ENCODE results near the gene DSCAML1.

DSCAML1 gene

GRCh38 chr11:117629891-117630538, 167.0 kb downstream of the DSCAML1 start:
- Histone ChIP-seq H3K4me1 (no peaks in the 10 kb centered on the region), H3K4me3 (no peak overlapping the region), H3K27me3 (ENCODE audit: low read depth) (peaks cover 22% of the 10 kb centered on the region), H3K36me3 (replicated peaks) (no peaks in the 10 kb centered on the region), H3K9me3 (no peaks in the 10 kb centered on the region)
- DNase-seq (ENCODE audit: low spot score in 2 of 2) = no peak
- in situ Hi-C loops (cut with MboI; ENCODE audit: low sequenced_read_pairs) = no loop called here

GRCh38 chr11:117629146-117629545, 167.9 kb downstream of the DSCAML1 start:
- H3K9me3 ChIP-seq = no peaks in the 10 kb centered on the region
- no peaks in the 10 kb centered on the region for H3K4me1 ChIP-seq
- no peak for DNase-seq (ENCODE audit: low spot score in 2 of 2)
- H3K27me3 ChIP-seq (ENCODE audit: low read depth) = peaks cover 20% of the 10 kb centered on the region
- no peaks in the 10 kb centered on the region for H3K36me3 ChIP-seq (replicated peaks)
- in situ Hi-C loops (cut with MboI; ENCODE audit: low sequenced_read_pairs) = no loop called here
- no peak overlapping the region for H3K4me3 ChIP-seq

- DNase-seq (ENCODE audit: low spot score in 2 of 2) = no peak
- Histone ChIP-seq H3K9me3 (no peaks in the 10 kb centered on the region), H3K4me3 (no peak overlapping the region), H3K27me3 (ENCODE audit: low read depth) (peaks cover 20% of the 10 kb centered on the region), H3K4me1 (no peaks in the 10 kb centered on the region), H3K36me3 (replicated peaks) (no peaks in the 10 kb centered on the region)
- in situ Hi-C loops (cut with MboI; ENCODE audit: low sequenced_read_pairs) = no loop called here
These were observed 169.8 kb downstream of the DSCAML1 start for GRCh38 chr11:117627259-117627658.

DNA sequence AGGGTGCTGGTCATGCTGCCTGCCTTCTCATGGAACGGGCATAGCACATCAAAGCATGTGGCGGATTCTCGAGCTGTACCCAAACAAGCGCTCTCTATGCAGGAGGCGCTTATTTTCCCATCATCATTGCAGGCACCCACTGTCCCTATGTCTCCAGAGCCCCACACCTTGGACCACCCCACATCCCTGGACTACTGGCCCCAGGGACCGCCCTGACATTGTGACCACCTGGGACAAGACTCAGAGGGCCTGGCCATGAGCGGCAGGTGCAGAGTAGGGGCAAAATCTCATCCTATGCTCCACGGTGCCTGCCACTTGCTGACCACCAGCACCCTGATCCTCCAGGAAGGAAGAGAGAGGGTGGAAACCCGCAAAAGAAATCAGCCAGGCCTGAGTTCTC, 170.4 kb downstream of the DSCAML1 start:
- peaks cover 3% of the 10 kb centered on the region for H3K9me3 ChIP-seq
- H3K36me3 ChIP-seq (replicated peaks) = no peaks in the 10 kb centered on the region
- H3K4me3 ChIP-seq = no peak overlapping the region
- peaks cover 20% of the 10 kb centered on the region for H3K27me3 ChIP-seq (ENCODE audit: low read depth)
- DNase-seq (ENCODE audit: low spot score in 2 of 2) = no peak
- in situ Hi-C loops (cut with MboI; ENCODE audit: low sequenced_read_pairs) = no loop called here
- no peaks in the 10 kb centered on the region for H3K4me1 ChIP-seq

DNA sequence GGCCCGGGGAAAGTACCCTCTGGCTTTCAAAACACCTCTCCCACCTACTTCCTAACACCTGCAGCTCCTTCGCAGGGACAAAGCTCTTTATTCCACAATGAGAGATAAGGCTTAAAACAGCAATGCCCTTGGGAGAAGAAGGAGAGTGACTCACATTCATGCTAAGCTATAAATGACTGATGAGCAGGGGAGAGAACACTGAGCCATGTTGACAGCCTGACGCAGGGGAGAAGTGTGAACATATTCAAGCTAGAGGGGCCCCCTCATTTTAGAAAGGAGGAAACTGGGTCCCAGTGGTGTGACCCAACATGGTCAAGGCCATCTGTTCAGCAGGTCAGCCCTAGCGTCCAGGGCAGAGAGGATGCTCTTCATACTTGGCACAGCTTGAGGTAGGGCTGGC, 171.8 kb downstream of the DSCAML1 start:
- in situ Hi-C loops (cut with MboI; ENCODE audit: low sequenced_read_pairs) = no loop called here
- no peak for DNase-seq (ENCODE audit: low spot score in 2 of 2)
- peaks cover 11% of the 10 kb centered on the region for H3K9me3 ChIP-seq
- peaks cover 20% of the 10 kb centered on the region for H3K27me3 ChIP-seq (ENCODE audit: low read depth)
- H3K4me1 ChIP-seq = no peaks in the 10 kb centered on the region
- no peak overlapping the region for H3K4me3 ChIP-seq
- no peaks in the 10 kb centered on the region for H3K36me3 ChIP-seq (replicated peaks)

- Histone ChIP-seq H3K36me3 (replicated peaks) (no peaks in the 10 kb centered on the region), H3K27me3 (ENCODE audit: low read depth) (peaks cover 20% of the 10 kb centered on the region), H3K4me1 (no peaks in the 10 kb centered on the region), H3K9me3 (peaks cover 11% of the 10 kb centered on the region), H3K4me3 (no peak overlapping the region)
- in situ Hi-C loops (cut with MboI; ENCODE audit: low sequenced_read_pairs) = no loop called here
- DNase-seq (ENCODE audit: low spot score in 2 of 2) = no peak
These were observed 173.2 kb downstream of the DSCAML1 start for GRCh38 chr11:117623831-117624271.

GRCh38 chr11:117621226-117621625, 175.8 kb downstream of the DSCAML1 start:
- in situ Hi-C loops (cut with MboI; ENCODE audit: low sequenced_read_pairs) = no loop called here
- H3K4me1 ChIP-seq = no peaks in the 10 kb centered on the region
- no peak for DNase-seq (ENCODE audit: low spot score in 2 of 2)
- H3K27me3 ChIP-seq (ENCODE audit: low read depth) = peaks cover 9% of the 10 kb centered on the region
- peaks cover 11% of the 10 kb centered on the region for H3K9me3 ChIP-seq
- no peak overlapping the region for H3K4me3 ChIP-seq
- H3K36me3 ChIP-seq (replicated peaks) = no peaks in the 10 kb centered on the region

GRCh38 chr11:117620659-117621058, 176.4 kb downstream of the DSCAML1 start:
- no peak for DNase-seq (ENCODE audit: low spot score in 2 of 2)
- in situ Hi-C loops (cut with MboI; ENCODE audit: low sequenced_read_pairs) = no loop called here
- Histone ChIP-seq H3K4me1 (no peaks in the 10 kb centered on the region), H3K27me3 (ENCODE audit: low read depth) (peaks cover 9% of the 10 kb centered on the region), H3K9me3 (peaks cover 11% of the 10 kb centered on the region), H3K36me3 (replicated peaks) (no peaks in the 10 kb centered on the region), H3K4me3 (no peak overlapping the region)

GRCh38 chr11:117620086-117620485, 176.9 kb downstream of the DSCAML1 start:
- Histone ChIP-seq H3K9me3 (peaks cover 11% of the 10 kb centered on the region), H3K4me3 (no peak overlapping the region), H3K4me1 (no peaks in the 10 kb centered on the region), H3K36me3 (replicated peaks) (no peaks in the 10 kb centered on the region), H3K27me3 (ENCODE audit: low read depth) (peaks cover 4% of the 10 kb centered on the region)
- no peak for DNase-seq (ENCODE audit: low spot score in 2 of 2)
- in situ Hi-C loops (cut with MboI; ENCODE audit: low sequenced_read_pairs) = no loop called here

- H3K4me3 ChIP-seq = no peak overlapping the region
- H3K9me3 ChIP-seq = peaks cover 11% of the 10 kb centered on the region
- H3K4me1 ChIP-seq = no peaks in the 10 kb centered on the region
- no peaks in the 10 kb centered on the region for H3K36me3 ChIP-seq (replicated peaks)
- peaks cover 4% of the 10 kb centered on the region for H3K27me3 ChIP-seq (ENCODE audit: low read depth)
- no peak for DNase-seq (ENCODE audit: low spot score in 2 of 2)
- in situ Hi-C loops (cut with MboI; ENCODE audit: low sequenced_read_pairs) = no loop called here
These were observed 177.4 kb downstream of the DSCAML1 start for GRCh38 chr11:117619661-117620060.

DNA sequence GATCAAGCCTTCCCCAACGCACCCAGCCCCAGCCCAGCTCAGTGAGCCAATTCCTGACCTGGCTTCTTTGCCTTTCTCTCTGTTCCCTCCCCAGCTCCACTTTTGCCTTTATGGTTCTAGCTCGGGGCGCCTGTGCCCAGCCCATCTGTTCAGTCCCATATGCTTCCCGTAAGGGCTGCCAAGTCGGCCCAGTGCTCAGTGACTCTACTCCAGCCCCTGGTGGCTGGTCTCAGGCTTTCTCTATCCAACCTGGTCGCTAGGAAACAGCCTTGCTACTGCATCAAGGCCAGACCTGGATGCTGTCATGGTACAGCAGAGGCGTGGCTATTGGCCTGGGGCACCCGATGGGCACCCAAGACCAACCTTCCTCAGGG, 178.0 kb downstream of the DSCAML1 start:
- H3K9me3 ChIP-seq = peaks cover 11% of the 10 kb centered on the region
- peaks cover 4% of the 10 kb centered on the region for H3K27me3 ChIP-seq (ENCODE audit: low read depth)
- H3K36me3 ChIP-seq (replicated peaks) = no peaks in the 10 kb centered on the region
- in situ Hi-C loops (cut with MboI; ENCODE audit: low sequenced_read_pairs) = no loop called here
- no peak for DNase-seq (ENCODE audit: low spot score in 2 of 2)
- no peak overlapping the region for H3K4me3 ChIP-seq
- H3K4me1 ChIP-seq = no peaks in the 10 kb centered on the region

DNA sequence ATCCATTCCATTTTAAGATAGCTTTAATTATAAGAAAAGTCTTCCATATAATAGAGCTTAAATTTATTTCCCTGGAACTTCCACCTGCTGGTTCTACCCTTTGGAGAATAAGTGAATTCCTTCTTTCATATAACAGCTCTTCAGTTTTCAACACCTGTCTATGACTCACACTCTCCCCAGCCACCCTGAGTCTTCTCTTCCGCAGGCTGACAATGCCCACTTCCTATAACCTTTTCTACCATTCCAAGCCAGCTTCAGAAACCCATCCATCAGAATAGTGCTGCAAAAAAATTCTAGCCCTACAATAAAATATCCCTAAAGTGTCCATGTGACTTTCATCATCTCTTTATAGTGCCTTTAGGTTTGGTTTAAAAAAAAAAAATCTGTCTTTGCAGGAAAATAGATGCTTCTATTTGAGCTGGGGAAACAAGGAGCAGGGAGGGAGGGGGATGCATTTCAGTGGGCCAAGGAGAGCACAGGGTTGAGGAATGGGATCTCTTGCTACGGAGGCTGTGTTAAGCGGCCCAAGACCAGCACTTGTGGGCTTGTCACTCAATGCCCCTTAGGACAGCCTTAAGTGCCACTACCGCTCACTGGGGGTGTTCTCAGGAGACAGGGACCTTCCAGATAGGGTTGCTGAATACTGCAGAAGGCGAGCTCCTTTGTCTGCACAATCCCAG, 178.6 kb downstream of the DSCAML1 start:
- no peaks in the 10 kb centered on the region for H3K36me3 ChIP-seq (replicated peaks)
- peaks cover 4% of the 10 kb centered on the region for H3K27me3 ChIP-seq (ENCODE audit: low read depth)
- H3K4me1 ChIP-seq = no peaks in the 10 kb centered on the region
- in situ Hi-C loops (cut with MboI; ENCODE audit: low sequenced_read_pairs) = no loop called here
- DNase-seq (ENCODE audit: low spot score in 2 of 2) = no peak
- H3K9me3 ChIP-seq = peaks cover 11% of the 10 kb centered on the region
- no peak overlapping the region for H3K4me3 ChIP-seq

GRCh38 chr11:117616979-117617378, 180.0 kb downstream of the DSCAML1 start:
- Histone ChIP-seq H3K36me3 (replicated peaks) (no peaks in the 10 kb centered on the region), H3K4me3 (no peak overlapping the region), H3K9me3 (peaks cover 11% of the 10 kb centered on the region), H3K4me1 (no peaks in the 10 kb centered on the region), H3K27me3 (ENCODE audit: low read depth) (peaks cover 4% of the 10 kb centered on the region)
- no peak for DNase-seq (ENCODE audit: low spot score in 2 of 2)
- in situ Hi-C loops (cut with MboI; ENCODE audit: low sequenced_read_pairs) = no loop called here

GRCh38 chr11:117614728-117615127, 182.3 kb downstream of the DSCAML1 start:
- Histone ChIP-seq H3K36me3 (replicated peaks) (no peaks in the 10 kb centered on the region), H3K27me3 (ENCODE audit: low read depth) (peaks cover 6% of the 10 kb centered on the region), H3K9me3 (no peaks in the 10 kb centered on the region), H3K4me3 (no peak overlapping the region), H3K4me1 (no peaks in the 10 kb centered on the region)
- no peak for DNase-seq (ENCODE audit: low spot score in 2 of 2)
- in situ Hi-C loops (cut with MboI; ENCODE audit: low sequenced_read_pairs) = no loop called here

Data from HAP-1 (cell line).